Esophagus muscularis mucosa (tissue), 4 donors: ENCODE measurements around the gene MEGF6.

Experiments
- EP300 ChIP-seq: sonication (generic); formaldehyde crosslinking; IDR thresholded peaks from one replicate; pipeline ENCODE4 v1.6.1; 2017; ENCODE audit warnings: antibody characterized with exemption
- POLR2A ChIP-seq: fragments of 450-650 bp; IDR thresholded peaks from one replicate; pipeline ENCODE4 v1.6.1; 2017; ENCODE audit warnings: antibody characterized with exemption, moderate library complexity, mild to moderate bottlenecking, low read depth
- POLR2AphosphoS5 ChIP-seq, 2 donors: sonication (generic); formaldehyde crosslinking; IDR thresholded peaks; one replicate each; pipeline ENCODE4 v1.6.1; 2017; ENCODE audit warnings: antibody characterized with exemption in 2 of 2
- TF ChIP-seq, protein P1 (sequence below), 3 experiments: fragments of 200-600 bp in 2 of 3; fragments of 450-650 bp in 1 of 3; sonication (generic) in 2 of 3; IDR thresholded peaks; one replicate each; pipeline ENCODE4 v1.5.1; 2017 to 2019; ENCODE audit warnings: antibody characterized with exemption in 3 of 3, mild to moderate bottlenecking in 2 of 3, moderate library complexity in 1 of 3

DNA sequence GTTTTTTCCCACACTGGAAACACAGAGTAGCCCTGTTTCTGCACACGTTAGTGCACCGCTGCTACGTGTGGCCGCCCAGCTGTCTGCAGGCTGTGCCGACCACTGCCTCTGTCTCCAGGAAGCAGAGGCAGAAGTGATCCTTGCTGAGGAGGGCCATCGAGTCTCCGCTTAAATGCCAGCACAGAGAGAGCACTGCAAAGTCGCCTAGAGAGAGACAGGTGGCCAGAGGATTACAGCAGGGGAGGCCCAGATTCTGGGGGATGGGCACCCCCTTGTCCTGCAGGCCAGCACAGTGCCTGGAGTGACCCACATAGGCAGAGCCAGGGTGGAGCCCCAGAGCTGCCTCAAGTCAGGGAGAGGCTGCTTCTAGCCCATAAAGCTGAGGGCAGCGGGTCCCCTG lies 19.6 kb upstream of the MEGF6 start:
- TF ChIP-seq, protein P1, sequence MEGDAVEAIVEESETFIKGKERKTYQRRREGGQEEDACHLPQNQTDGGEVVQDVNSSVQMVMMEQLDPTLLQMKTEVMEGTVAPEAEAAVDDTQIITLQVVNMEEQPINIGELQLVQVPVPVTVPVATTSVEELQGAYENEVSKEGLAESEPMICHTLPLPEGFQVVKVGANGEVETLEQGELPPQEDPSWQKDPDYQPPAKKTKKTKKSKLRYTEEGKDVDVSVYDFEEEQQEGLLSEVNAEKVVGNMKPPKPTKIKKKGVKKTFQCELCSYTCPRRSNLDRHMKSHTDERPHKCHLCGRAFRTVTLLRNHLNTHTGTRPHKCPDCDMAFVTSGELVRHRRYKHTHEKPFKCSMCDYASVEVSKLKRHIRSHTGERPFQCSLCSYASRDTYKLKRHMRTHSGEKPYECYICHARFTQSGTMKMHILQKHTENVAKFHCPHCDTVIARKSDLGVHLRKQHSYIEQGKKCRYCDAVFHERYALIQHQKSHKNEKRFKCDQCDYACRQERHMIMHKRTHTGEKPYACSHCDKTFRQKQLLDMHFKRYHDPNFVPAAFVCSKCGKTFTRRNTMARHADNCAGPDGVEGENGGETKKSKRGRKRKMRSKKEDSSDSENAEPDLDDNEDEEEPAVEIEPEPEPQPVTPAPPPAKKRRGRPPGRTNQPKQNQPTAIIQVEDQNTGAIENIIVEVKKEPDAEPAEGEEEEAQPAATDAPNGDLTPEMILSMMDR (IDR thresholded peaks at IDR 0.05) = no peak
- TF ChIP-seq POLR2A (no peak), POLR2AphosphoS5 (IDR thresholded peaks at IDR 0.05) (no peak), EP300 (no peak)
